HepG2 (cell line): ENCODE measurements around the gene PELO. TPM values are rescaled to one million over a fixed set of nuclear protein-coding genes. Genes with fewer than 3 reads are reported as not detected.

Experiments
- CCDC6 ChIP-seq: sonication (generic); formaldehyde crosslinking; IDR thresholded peaks from 2 replicates; pipeline ENCODE4 v1.8.1; 2022; ENCODE audit warnings: mild to moderate bottlenecking, missing genetic modification reagents, moderate library complexity
- ESRRA ChIP-seq: sonication (generic); formaldehyde crosslinking; IDR thresholded peaks from 2 replicates; pipeline ENCODE4 v1.5.1; 2020; ENCODE audit warnings: mild to moderate bottlenecking, low read depth, missing genetic modification reagents
- MXI1 ChIP-seq: IDR thresholded peaks from 3 replicates; pipeline ENCODE4 v1.6.1; 2012; ENCODE audit warnings: low read depth, low read length, inconsistent platforms, borderline replicate concordance
- ZNF274 ChIP-seq: sonication (generic); formaldehyde crosslinking; IDR thresholded peaks from 2 replicates; pipeline ENCODE4 v1.5.1; 2020; ENCODE audit warnings: mild to moderate bottlenecking, missing genetic modification reagents
- polyA plus RNA-seq, 8 experiments: library from polyadenylated mRNA; depleted of rRNA in 3 of 8; stranded (reverse) in 7 of 8; unstranded in 1 of 8; fragments of >200 nt; fragmentation: Illumina TruSeq in 4 of 8; extraction: Trizol in 4 of 8; gene quantifications; 2 replicates each; pipeline versions ENCODE4 v1.2.1 to v1.2.3, GENCODE V29; 2011 to 2016; ENCODE audit warnings: low read depth in 4 of 8, missing spikeins in 1 of 8, mixed read lengths in 1 of 8; ENCODE audit not compliant: insufficient read depth in 1 of 8
- total RNA-seq, 5 experiments: library from RNA; depleted of rRNA; stranded (reverse); fragments of >200 nt; fragmentation: Illumina TruSeq; extraction: Trizol; gene quantifications; 2 replicates each; pipeline ENCODE4 v1.2.3, GENCODE V29; 2016; ENCODE audit warnings: low read depth in 1 of 5
- TF ChIP-seq, protein P1 (sequence below): IDR thresholded peaks from 2 replicates; pipeline ENCODE4 v1.6.1; 2012; ENCODE audit warnings: low read length, improper control_type of control experiment
- TF ChIP-seq, protein P2 (sequence below): sonication (generic); formaldehyde crosslinking; IDR thresholded peaks from 2 replicates; pipeline ENCODE4 v1.4.0; 2020; ENCODE audit warnings: missing genetic modification reagents, borderline replicate concordance

The PELO gene
- total and polyA plus RNA-seq, 2 of the 13 experiments (the other 11 are each of a cell fraction or from before 2014, with no cell fraction given) = 19.0 to 23.9 TPM

DNA sequence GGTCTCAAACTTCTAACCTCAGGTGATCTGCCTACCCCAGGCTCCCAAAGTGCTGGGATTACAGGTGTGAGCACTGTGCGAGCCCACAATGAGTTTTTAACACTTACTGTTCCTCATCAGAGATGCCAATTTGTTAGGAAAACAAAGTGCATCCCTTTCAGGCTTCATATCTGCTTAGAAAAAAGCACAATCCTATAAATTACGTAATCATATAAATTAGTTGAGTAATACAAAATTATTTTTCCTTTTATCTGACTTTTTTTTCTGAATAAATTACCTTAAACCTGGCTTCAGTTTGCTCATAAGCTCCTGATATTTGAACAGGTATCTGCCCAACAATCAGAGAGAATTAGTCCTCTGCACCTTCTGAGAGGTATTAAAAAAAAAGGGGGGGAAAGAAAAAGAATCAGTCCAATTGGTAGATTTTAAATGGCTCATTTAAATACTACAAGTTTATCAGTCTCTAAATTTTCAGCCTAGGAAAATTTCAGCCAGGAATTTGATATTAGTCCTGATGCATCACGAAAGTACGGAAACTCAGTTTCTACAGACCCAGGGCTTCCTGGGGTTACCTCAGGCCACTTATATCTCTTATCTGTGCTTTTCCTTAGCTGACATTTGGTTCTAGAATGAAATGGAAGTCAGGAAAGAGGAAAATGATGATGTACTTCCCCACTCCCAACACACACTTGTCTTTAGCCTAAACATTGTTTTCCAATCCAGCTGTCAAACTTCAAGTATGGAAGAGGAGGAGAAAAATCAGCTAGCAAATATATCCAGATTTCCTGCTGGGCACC lies 26.8 kb downstream of the PELO start (continued):
- TF ChIP-seq, protein P1, sequence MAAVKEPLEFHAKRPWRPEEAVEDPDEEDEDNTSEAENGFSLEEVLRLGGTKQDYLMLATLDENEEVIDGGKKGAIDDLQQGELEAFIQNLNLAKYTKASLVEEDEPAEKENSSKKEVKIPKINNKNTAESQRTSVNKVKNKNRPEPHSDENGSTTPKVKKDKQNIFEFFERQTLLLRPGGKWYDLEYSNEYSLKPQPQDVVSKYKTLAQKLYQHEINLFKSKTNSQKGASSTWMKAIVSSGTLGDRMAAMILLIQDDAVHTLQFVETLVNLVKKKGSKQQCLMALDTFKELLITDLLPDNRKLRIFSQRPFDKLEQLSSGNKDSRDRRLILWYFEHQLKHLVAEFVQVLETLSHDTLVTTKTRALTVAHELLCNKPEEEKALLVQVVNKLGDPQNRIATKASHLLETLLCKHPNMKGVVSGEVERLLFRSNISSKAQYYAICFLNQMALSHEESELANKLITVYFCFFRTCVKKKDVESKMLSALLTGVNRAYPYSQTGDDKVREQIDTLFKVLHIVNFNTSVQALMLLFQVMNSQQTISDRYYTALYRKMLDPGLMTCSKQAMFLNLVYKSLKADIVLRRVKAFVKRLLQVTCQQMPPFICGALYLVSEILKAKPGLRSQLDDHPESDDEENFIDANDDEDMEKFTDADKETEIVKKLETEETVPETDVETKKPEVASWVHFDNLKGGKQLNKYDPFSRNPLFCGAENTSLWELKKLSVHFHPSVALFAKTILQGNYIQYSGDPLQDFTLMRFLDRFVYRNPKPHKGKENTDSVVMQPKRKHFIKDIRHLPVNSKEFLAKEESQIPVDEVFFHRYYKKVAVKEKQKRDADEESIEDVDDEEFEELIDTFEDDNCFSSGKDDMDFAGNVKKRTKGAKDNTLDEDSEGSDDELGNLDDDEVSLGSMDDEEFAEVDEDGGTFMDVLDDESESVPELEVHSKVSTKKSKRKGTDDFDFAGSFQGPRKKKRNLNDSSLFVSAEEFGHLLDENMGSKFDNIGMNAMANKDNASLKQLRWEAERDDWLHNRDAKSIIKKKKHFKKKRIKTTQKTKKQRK = no peak
- TF ChIP-seq ESRRA (CRISPR knock-in tag) (no peak), CCDC6 (CRISPR knock-in tag) (no peak), MXI1 (no peak), ZNF274 (CRISPR knock-in tag) (no peak)
- TF ChIP-seq, protein P2, sequence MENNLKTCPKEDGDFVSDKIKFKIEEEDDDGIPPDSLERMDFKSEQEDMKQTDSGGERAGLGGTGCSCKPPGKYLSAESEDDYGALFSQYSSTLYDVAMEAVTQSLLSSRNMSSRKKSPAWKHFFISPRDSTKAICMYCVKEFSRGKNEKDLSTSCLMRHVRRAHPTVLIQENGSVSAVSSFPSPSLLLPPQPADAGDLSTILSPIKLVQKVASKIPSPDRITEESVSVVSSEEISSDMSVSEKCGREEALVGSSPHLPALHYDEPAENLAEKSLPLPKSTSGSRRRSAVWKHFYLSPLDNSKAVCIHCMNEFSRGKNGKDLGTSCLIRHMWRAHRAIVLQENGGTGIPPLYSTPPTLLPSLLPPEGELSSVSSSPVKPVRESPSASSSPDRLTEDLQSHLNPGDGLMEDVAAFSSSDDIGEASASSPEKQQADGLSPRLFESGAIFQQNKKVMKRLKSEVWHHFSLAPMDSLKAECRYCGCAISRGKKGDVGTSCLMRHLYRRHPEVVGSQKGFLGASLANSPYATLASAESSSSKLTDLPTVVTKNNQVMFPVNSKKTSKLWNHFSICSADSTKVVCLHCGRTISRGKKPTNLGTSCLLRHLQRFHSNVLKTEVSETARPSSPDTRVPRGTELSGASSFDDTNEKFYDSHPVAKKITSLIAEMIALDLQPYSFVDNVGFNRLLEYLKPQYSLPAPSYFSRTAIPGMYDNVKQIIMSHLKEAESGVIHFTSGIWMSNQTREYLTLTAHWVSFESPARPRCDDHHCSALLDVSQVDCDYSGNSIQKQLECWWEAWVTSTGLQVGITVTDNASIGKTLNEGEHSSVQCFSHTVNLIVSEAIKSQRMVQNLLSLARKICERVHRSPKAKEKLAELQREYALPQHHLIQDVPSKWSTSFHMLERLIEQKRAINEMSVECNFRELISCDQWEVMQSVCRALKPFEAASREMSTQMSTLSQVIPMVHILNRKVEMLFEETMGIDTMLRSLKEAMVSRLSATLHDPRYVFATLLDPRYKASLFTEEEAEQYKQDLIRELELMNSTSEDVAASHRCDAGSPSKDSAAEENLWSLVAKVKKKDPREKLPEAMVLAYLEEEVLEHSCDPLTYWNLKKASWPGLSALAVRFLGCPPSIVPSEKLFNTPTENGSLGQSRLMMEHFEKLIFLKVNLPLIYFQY = no peak
